GM19397 (cell line): ENCODE measurements around the gene UBLCP1.
A peak's percentile ranks its signal among the peaks of the same experiment; 100 is the strongest.
"Not testable (repeated sequence)": the region's sequence is repeated elsewhere in the genome, so short reads cannot be mapped to it uniquely, and the experiment has no call there.

Experiments used
- ATAC-seq: cut with Tn5 transposase; IDR thresholded peaks from one replicate; pipeline ENCODE4 v1.9.1; 2021; ENCODE audit warnings: mild to moderate bottlenecking, moderate library complexity; ENCODE audit not compliant: unreplicated experiment

UBLCP1 gene

GRCh38 chr5:159249158-159249557 is 13.9 kb upstream of the UBLCP1 start:
- ATAC-seq: no peak

- no peak for ATAC-seq
These were observed 10.9 kb upstream of the UBLCP1 start for GRCh38 chr5:159252195-159252594.

- ATAC-seq: no peak
These were observed 6.1 kb upstream of the UBLCP1 start for GRCh38 chr5:159257007-159257406.

- no peak for ATAC-seq
These were observed 5.3 kb upstream of the UBLCP1 start for GRCh38 chr5:159257629-159258283.

- no peak for ATAC-seq
These were observed 4.7 kb upstream of the UBLCP1 start for GRCh38 chr5:159258361-159258760.

- ATAC-seq: not testable (repeated sequence)
These were observed 2.9 kb upstream of the UBLCP1 start for GRCh38 chr5:159260212-159260611.

- no peak for ATAC-seq
These were observed 625 bp upstream of the UBLCP1 start for GRCh38 chr5:159262472-159262858.

GRCh38 chr5:159263569-159263905 is 447 bp downstream of the UBLCP1 start:
- peak; percentile 23 for ATAC-seq

GRCh38 chr5:159266764-159267163 is 3.7 kb downstream of the UBLCP1 start:
- ATAC-seq: not testable (repeated sequence)

GRCh38 chr5:159269723-159270122 is 6.6 kb downstream of the UBLCP1 start:
- no peak for ATAC-seq

GRCh38 chr5:159273923-159274322 is 10.8 kb downstream of the UBLCP1 start:
- no peak for ATAC-seq

- no peak for ATAC-seq
These were observed 11.6 kb downstream of the UBLCP1 start for GRCh38 chr5:159274676-159275075.

GRCh38 chr5:159286420-159287035 is 23.4 kb downstream of the UBLCP1 start:
- no peak for ATAC-seq

GRCh38 chr5:159290741-159291140 is 27.7 kb downstream of the UBLCP1 start:
- no peak for ATAC-seq

- ATAC-seq: no peak
These were observed 31.8 kb downstream of the UBLCP1 start for GRCh38 chr5:159294921-159295320.

- not testable (repeated sequence) for ATAC-seq
These were observed 34.2 kb downstream of the UBLCP1 start for GRCh38 chr5:159297300-159297699.

GRCh38 chr5:159301466-159301865 is 38.4 kb downstream of the UBLCP1 start:
- ATAC-seq: no peak

- ATAC-seq: not testable (repeated sequence)
These were observed 39.1 kb downstream of the UBLCP1 start for GRCh38 chr5:159301929-159302860.

- ATAC-seq: no peak
These were observed 40.2 kb downstream of the UBLCP1 start for GRCh38 chr5:159303286-159303685.

- ATAC-seq: no peak
These were observed 42.0 kb downstream of the UBLCP1 start for GRCh38 chr5:159304961-159305595.

- ATAC-seq: no peak
These were observed 46.8 kb downstream of the UBLCP1 start for GRCh38 chr5:159309689-159310433.
